SK-N-DZ (cell line): ENCODE results near the gene DNTT.

Source experiments
- DNase-seq: peaks from one replicate; pipeline ENCODE4 v3.0.0-alpha.2; 2015; ENCODE audit warnings: low spot score

The DNTT gene

DNA sequence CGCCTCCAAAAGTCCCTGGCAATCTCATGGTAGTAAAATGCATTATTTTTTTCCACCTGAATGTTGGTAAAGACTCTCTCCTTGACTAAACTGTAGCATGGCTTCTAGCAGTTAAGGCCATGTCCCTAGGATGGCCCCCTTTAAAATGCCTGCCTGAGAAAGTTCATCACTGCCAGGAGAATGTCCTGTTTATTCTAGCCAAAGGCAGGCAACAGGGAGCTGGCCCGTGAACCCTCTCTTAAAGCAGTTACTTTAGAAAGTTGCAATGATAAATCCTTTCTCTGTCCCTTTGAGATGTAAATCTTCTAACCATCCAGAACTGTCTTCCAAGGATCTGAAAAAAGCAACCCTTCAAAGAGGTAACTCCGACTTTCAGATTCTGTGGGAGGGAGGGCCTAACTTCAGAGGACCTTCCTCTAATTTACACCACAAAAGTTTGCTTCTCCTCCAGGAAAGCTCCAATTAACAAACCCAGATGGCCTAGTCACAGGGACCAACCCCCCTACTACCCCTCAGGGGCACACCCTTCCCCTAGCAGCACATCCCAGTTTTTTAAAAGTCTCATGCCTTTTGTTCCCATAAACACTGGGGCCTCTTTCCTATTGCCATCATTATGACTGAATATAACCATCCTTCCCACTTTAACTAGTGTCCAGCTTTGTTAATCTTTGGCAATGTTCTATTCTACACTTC lies 5.5 kb downstream of the DNTT start:
- DNase-seq, result no peak

GRCh38 chr10:96310321-96310669 lies 6.1 kb downstream of the DNTT start:
- no peak for DNase-seq

GRCh38 chr10:96311180-96311715 lies 7.0 kb downstream of the DNTT start:
- DNase-seq, result no peak

DNA sequence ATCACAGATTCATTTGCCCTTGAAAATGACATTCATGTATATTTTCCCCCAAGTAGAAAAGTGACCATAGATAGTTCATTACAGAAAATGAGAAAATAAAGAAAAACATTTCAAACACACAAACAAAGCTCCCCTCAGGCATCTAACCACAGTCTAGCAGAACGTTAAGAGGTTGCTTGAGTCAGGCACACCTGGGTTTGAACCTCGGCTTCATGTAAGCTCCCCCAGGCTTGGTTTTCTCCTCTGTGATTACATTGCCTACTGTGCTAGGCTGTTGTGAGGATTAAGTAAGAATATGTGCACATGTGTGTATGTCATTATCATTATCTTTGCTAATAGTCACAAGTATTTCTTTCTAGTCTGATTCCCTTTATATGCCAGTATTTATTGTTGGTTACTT lies 9.1 kb downstream of the DNTT start:
- DNase-seq, result no peak

DNA sequence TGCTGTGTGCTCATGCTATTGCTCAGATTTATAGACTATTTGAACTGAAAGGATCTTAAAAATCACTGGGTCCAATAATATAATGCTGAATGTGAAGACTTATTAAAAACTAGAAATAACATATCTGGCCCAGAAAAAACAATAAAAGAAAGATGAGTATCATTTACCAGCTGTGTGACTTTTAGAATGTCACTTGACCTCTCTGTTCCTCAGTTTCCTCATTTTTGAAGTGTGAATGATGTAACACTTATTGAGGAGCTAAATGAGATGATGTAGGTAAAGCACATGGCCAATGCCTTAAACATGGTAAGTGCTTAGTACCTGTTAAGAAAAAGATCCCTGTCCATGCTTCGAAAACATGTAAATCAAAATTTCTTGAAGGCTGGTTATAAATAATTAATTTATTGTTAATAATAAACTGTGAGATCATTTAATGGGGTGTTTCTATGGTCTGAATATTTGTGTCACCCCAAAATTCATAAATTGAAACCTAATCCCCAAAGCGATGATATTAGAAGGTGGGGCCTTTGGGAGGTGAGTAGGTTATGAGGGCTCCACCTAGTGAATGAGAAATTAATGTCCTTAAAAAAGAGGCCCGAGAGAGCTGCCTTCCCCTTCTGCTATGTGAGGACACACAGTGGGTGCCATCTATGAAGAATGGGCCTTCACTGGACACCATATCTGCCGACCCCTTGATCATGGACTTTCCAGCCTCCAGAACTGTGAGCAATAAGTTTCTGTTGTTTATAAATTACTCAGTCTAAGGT lies 13.0 kb downstream of the DNTT start:
- DNase-seq, result no peak

- DNase-seq, result no peak
Observed at GRCh38 chr10:96319754-96320474, 15.7 kb downstream of the DNTT start.

- no peak for DNase-seq
Observed at GRCh38 chr10:96321822-96322221, 17.6 kb downstream of the DNTT start.

DNA sequence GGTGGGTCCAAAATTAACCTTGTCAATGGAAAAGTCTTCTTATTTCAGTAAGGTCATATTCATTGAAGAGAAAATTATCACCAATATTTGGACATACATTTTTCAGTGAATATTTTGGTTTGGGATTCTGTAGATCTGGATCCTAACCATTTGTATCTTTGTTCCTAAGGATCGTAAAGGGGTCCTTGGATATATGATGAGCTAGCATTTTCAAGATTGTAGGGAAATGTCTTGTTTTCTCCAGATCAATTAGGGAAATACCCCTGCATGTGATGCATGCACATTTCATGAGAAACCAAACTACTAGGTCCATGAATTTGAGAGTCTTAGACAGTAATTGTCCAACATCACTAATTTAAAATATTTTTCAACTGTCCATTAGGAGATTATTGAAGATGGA lies 18.0 kb downstream of the DNTT start:
- no peak for DNase-seq

- DNase-seq, result no peak
Observed at GRCh38 chr10:96324447-96324846, 20.2 kb downstream of the DNTT start.

DNA sequence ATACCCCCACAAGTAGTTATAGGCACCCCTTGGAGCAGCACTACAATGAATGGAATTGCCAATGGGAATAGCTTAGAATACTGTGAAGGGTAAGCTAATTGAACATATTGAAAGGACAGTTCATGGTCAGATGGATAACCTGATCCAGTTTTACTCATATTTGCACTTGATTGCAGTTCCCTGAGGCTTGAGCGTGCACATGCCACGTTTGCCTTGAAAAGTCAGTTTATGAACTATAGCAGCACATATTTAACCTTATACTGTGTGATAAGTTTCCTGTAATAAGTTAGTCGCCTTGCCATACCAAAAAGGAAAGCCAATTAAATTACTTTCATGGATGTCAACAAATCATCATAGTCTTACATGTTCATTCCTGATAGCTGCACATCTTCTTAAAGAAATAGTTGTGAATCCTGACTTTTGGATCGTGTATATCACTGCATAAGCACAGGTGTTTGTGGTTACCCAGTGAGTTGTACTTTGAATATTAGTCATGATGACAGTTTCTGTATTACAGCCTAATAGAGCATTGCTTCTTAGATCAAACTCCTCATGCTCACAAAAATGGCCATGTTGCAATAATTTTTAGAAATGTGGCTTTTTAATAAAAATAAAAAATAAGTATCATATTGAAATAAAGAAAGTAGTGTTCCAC lies 21.6 kb downstream of the DNTT start:
- no peak for DNase-seq

DNA sequence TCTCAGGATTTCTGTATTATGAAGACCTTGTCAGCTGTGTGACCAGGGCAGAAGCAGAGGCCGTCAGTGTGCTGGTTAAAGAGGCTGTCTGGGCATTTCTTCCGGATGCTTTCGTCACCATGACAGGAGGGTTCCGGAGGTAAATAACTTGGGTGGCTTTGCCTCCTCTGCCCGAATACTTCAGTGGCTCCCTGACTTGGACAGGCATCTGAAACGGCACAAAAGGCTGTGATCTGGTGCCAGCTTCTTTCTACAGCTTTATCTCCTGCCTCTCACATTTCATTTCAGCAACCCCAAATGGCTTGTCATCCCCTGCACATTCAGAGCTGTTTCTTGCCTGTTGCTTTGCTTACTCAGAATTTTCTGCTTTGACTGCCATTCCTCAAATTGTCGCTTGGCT lies 23.2 kb downstream of the DNTT start:
- no peak for DNase-seq

- DNase-seq, result no peak
Observed at GRCh38 chr10:96333101-96333500, 28.9 kb downstream of the DNTT start.

DNA sequence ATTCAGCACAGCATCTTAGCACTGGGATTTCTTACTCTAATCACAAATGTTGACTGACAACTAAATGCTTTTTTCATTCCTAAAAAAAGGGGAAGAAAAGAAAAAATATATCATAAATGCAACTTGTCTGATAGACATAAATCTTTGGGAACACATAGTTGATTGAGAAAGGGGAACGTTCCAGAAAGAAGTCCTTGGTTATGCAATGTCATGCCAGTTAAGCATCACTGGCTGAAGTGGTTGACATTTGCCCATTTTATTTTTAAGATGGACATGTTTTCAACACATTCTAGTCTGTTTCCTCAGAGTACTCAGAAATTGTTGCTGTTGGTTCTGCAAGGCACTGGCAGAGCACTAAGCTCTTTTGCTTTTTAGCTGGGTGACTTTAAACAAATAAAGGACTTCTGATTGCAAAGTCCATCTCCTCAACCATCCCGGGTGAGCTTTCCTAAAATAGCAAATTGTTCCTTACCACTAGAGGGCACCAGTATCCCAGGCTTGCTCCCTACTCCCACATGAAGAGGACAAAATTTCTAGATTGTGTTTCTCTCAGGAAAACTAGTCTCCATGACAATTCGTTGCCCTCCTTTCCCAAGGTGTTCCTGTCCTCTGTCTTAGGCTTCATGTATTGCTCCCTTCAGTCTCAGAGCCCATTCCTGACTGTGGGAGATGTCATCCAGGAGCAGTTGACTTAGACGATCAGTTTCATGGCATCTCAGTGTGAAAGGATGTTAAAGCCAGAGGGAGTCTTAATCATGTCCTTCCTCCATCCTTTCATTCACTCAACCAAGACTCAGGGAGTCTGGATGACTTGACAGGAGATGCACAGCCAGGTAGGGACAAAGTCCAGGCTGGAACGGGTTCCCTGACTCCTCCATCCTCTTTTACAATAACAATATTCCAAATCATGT lies 30.6 kb downstream of the DNTT start:
- peak; percentile 12 for DNase-seq

GRCh38 chr10:96337106-96337505 lies 32.9 kb downstream of the DNTT start:
- no peak for DNase-seq

GRCh38 chr10:96338279-96338925 lies 34.2 kb downstream of the DNTT start:
- DNase-seq, result no peak

GRCh38 chr10:96339383-96339782 lies 35.1 kb downstream of the DNTT start:
- no peak for DNase-seq

- peak; percentile 24 for DNase-seq
Observed at GRCh38 chr10:96339956-96340904, 36.0 kb downstream of the DNTT start.

DNA sequence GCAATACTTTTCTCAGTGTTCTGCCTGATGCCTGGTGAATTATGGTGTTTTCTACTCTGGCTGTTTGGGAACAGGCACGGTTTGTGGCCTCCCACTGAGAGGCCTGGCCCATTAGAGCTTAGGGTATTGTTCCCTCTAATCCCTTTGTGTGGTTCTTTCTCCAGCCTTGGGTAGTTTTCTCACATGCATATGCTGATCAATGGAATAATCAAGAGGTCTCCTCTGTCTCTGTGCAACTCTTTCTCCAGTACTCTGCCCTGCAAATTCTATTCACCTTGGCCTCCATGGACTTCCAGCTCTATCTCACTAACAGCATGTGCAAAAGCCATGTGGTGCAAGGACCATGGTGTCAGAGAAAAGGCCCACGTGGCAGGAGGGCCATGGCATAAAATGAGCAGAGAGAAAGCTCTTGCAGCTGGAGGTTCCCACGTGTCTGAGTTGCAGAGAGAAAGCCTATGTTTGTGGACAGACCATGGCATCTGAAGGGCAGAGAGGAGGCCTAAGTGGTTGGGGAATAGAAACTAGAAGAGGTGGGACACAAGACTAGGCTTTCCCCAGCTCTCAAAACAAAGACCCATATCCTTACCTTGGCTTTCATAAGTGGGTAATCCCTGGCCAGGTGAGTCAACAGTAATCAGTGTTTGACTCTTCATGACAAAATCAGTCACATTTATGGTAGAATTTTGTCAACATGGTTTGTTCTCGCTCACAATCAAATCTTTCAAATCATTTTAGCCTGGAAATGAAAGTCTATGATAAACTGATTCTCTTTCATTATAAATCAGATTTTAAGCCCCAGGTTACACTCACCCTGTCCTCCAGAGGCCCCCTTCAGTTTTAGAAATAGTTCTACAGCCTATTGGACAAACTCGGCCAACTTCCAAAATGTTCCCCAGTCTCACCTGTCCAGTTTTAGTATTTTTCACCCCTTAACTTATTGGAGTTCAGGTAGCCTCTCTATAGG lies 37.3 kb downstream of the DNTT start:
- no peak for DNase-seq
